ENCODE data around the gene MYO19. TPM values are rescaled to one million over a fixed set of nuclear protein-coding genes. Genes with fewer than 3 reads are reported as not detected.

Gene MYO19
- total RNA-seq, 1 donor from 2014 or later = 72.4 TPM

DNA sequence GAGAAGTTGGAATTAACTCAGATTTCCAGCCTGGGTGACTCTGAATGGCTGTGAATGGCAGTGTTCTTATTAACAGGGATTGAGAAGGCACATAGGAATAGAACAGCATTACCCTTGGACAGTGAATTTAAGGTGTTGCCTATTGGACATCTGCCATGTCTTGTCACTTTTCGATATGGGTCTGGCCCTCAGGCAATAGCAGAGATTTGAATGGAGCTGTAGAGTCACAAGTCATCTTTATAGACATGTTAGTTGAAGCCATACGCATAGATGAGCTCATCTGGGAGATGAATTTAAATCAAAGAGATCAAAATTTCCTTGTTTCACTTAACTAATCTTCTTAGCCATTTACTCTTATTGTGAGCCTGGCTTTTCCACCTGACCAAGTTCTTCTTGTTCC lies 42.1 kb upstream of the MYO19 start:
- H3F3A ChIP-seq (ENCODE audit: low read depth) = peaks cover 2% of the 10 kb centered on the region
- H3K9ac ChIP-seq = no peak overlapping the region
- peaks cover 32% of the 10 kb centered on the region for H4K20me1 ChIP-seq (ENCODE audit: low read depth)
- H3K4me1 ChIP-seq = no peaks in the 10 kb centered on the region
- H3K27me3 ChIP-seq = no peaks in the 10 kb centered on the region
- Mint-ChIP-seq H3K9me3 (no peaks in the 10 kb centered on the region), H3K4me3 (no peak overlapping the region), H3K4me1 (no peaks in the 10 kb centered on the region), H3K36me3 (peaks cover 30% of the 10 kb centered on the region), H3K27ac (no peak overlapping the region), H3K27me3 (ENCODE audit: insufficient read depth, low read depth) (no peaks in the 10 kb centered on the region)
- no peak overlapping the region for H3K4me2 ChIP-seq
- H2AFZ ChIP-seq (replicated peaks) = no peak overlapping the region
- no peak for DNase-seq (ENCODE audit: low spot score)
- no peaks in the 10 kb centered on the region for H3K9me3 ChIP-seq (ENCODE audit: low read depth)
- H3K4me3 ChIP-seq = no peak overlapping the region
- TF ChIP-seq EZH2phosphoT487 (IDR thresholded peaks at IDR 0.05) = no peak
- no peak for TF ChIP-seq EZH2 (IDR thresholded peaks at IDR 0.05)
- TF ChIP-seq, protein P1, sequence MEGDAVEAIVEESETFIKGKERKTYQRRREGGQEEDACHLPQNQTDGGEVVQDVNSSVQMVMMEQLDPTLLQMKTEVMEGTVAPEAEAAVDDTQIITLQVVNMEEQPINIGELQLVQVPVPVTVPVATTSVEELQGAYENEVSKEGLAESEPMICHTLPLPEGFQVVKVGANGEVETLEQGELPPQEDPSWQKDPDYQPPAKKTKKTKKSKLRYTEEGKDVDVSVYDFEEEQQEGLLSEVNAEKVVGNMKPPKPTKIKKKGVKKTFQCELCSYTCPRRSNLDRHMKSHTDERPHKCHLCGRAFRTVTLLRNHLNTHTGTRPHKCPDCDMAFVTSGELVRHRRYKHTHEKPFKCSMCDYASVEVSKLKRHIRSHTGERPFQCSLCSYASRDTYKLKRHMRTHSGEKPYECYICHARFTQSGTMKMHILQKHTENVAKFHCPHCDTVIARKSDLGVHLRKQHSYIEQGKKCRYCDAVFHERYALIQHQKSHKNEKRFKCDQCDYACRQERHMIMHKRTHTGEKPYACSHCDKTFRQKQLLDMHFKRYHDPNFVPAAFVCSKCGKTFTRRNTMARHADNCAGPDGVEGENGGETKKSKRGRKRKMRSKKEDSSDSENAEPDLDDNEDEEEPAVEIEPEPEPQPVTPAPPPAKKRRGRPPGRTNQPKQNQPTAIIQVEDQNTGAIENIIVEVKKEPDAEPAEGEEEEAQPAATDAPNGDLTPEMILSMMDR (IDR thresholded peaks at IDR 0.05) = no peak
- peaks cover 14% of the 10 kb centered on the region for H3K36me3 ChIP-seq
- no peak overlapping the region for H3K27ac ChIP-seq
- H3K79me2 ChIP-seq (ENCODE audit: low read depth) = peaks cover 26% of the 10 kb centered on the region

DNA sequence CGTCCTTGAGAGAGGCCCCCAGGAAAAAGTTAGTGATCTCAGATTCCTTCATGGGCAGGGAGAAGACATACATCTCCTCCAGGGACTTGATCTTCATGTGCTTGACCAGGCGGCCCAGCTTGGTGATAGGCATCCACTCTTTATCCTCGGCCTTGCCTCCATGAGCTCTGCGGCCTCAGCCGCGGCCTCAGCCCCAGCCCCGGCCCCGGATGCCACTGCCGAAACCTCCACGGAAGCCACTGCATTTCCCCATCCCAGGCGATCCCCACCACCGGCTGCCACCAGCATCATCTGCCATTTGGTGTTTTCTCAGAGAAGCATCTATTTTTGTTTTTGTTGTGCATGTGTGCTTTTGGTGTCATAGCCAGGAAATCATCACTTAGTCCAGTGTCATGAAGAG lies 40.4 kb upstream of the MYO19 start:
- peaks cover 45% of the 10 kb centered on the region for H4K20me1 ChIP-seq (ENCODE audit: low read depth)
- no peak for DNase-seq (ENCODE audit: low spot score)
- H3K9me3 ChIP-seq (ENCODE audit: low read depth) = no peaks in the 10 kb centered on the region
- no peak overlapping the region for H3K4me3 ChIP-seq
- peaks cover 14% of the 10 kb centered on the region for H3K36me3 ChIP-seq
- H3K4me3 Mint-ChIP-seq = no peak overlapping the region
- no peaks in the 10 kb centered on the region for H3K4me1 ChIP-seq
- peaks cover 26% of the 10 kb centered on the region for H3K79me2 ChIP-seq (ENCODE audit: low read depth)
- H3F3A ChIP-seq (ENCODE audit: low read depth) = no peaks in the 10 kb centered on the region
- H3K36me3 Mint-ChIP-seq = peaks cover 26% of the 10 kb centered on the region
- TF ChIP-seq EZH2phosphoT487 (IDR thresholded peaks at IDR 0.05) = no peak
- no peak overlapping the region for H3K9ac ChIP-seq
- no peaks in the 10 kb centered on the region for H3K4me1 Mint-ChIP-seq
- H3K4me2 ChIP-seq = no peak overlapping the region
- H3K27ac Mint-ChIP-seq = no peak overlapping the region
- H3K27ac ChIP-seq = no peak overlapping the region
- no peaks in the 10 kb centered on the region for H3K27me3 ChIP-seq
- H2AFZ ChIP-seq (replicated peaks) = no peak overlapping the region
- H3K27me3 Mint-ChIP-seq (ENCODE audit: insufficient read depth, low read depth) = peaks cover 2% of the 10 kb centered on the region
- no peaks in the 10 kb centered on the region for H3K9me3 Mint-ChIP-seq

DNA sequence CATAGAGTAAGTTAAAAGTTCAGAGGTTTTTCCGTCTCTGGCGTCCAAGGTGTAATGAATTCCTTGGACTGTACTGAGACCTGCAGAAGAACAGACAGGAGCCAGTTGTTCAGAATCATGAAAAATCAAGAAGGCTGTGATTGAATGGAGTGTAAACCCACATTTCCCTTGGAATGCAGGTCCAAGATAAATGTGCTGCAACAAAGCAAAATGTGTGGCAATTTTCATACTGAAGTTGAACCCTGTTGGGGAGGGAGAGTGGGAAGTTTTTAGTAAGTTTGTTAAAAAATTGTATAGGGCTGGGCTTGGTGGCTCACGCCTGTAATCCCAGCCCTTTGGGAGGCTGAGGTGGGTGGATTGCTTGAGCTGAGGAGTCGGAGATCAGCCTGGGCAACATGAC lies 31.4 kb upstream of the MYO19 start:
- Mint-ChIP-seq H3K9me3 (no peaks in the 10 kb centered on the region), H3K4me3 (no peak overlapping the region), H3K36me3 (peaks cover 26% of the 10 kb centered on the region), H3K4me1 (no peaks in the 10 kb centered on the region), H3K27me3 (ENCODE audit: insufficient read depth, low read depth) (peaks cover 2% of the 10 kb centered on the region), H3K27ac (no peak overlapping the region)
- no peak overlapping the region for H3K27ac ChIP-seq
- H3K9ac ChIP-seq = no peak overlapping the region
- H4K20me1 ChIP-seq (ENCODE audit: low read depth) = peaks cover 10% of the 10 kb centered on the region
- no peak for DNase-seq (ENCODE audit: low spot score)
- H3K4me1 ChIP-seq = no peaks in the 10 kb centered on the region
- no peak overlapping the region for H3K4me3 ChIP-seq
- no peaks in the 10 kb centered on the region for H3F3A ChIP-seq (ENCODE audit: low read depth)
- no peak overlapping the region for H3K4me2 ChIP-seq
- TF ChIP-seq EZH2phosphoT487 (IDR thresholded peaks at IDR 0.05) = no peak
- no peak for TF ChIP-seq EZH2 (IDR thresholded peaks at IDR 0.05)
- TF ChIP-seq, protein P1 (IDR thresholded peaks at IDR 0.05) = no peak
- H3K9me3 ChIP-seq (ENCODE audit: low read depth) = no peaks in the 10 kb centered on the region
- no peaks in the 10 kb centered on the region for H3K27me3 ChIP-seq
- peaks cover 3% of the 10 kb centered on the region for H3K79me2 ChIP-seq (ENCODE audit: low read depth)
- H3K36me3 ChIP-seq = peaks cover 3% of the 10 kb centered on the region
- no peak overlapping the region for H2AFZ ChIP-seq (replicated peaks)

DNA sequence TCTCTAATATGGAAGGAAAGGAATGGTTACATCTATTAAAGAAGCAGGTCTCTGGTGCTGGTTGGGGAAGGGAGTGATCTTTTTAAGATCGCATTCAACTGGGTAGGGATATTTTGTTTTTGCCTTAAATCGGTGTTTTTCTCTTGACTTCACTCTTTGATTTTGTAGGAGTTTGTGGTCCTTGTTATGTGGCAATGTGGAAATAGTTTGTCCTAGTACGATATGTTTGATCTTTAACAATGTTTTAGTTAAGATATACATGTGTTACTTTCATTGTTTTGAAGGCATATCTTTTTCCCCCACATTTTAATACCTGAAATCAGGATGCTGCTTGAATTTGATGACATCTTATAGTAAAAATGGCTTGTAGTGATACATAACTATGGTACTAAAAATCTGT lies 18.8 kb upstream of the MYO19 start:
- no peak overlapping the region for H3K27ac Mint-ChIP-seq

More for the DNA sequence above, 18.8 kb upstream of the MYO19 start:
- no peaks in the 10 kb centered on the region for H3F3A ChIP-seq (ENCODE audit: low read depth)
- no peak overlapping the region for H3K4me2 ChIP-seq
- peaks cover 77% of the 10 kb centered on the region for H3K79me2 ChIP-seq (ENCODE audit: low read depth)
- no peak overlapping the region for H3K9ac ChIP-seq
- peaks cover 53% of the 10 kb centered on the region for H4K20me1 ChIP-seq (ENCODE audit: low read depth)
- Mint-ChIP-seq H3K4me3 (no peak overlapping the region), H3K9me3 (no peaks in the 10 kb centered on the region), H3K36me3 (peaks cover 17% of the 10 kb centered on the region), H3K27me3 (ENCODE audit: insufficient read depth, low read depth) (no peaks in the 10 kb centered on the region), H3K4me1 (peaks cover 3% of the 10 kb centered on the region)
- no peaks in the 10 kb centered on the region for H3K9me3 ChIP-seq (ENCODE audit: low read depth)
- no peak overlapping the region for H2AFZ ChIP-seq (replicated peaks)
- no peaks in the 10 kb centered on the region for H3K36me3 ChIP-seq
- H3K27me3 ChIP-seq = no peaks in the 10 kb centered on the region
- TF ChIP-seq EZH2 (IDR thresholded peaks at IDR 0.05) (no peak), EZH2phosphoT487 (IDR thresholded peaks at IDR 0.05) (no peak)
- TF ChIP-seq, protein P1 (IDR thresholded peaks at IDR 0.05) = no peak
- H3K4me1 ChIP-seq = no peaks in the 10 kb centered on the region
- no peak for DNase-seq (ENCODE audit: low spot score)
- no peak overlapping the region for H3K4me3 ChIP-seq
- H3K27ac ChIP-seq = no peak overlapping the region
